HUES64 (cell line): ENCODE measurements around the gene GAPVD1.

Experiments used
- H3K27ac ChIP-seq: 2 replicates; pipeline ENCODE4 v1.7.0; 2013; ENCODE audit warnings: low read depth, low read length, inconsistent platforms
- H3K27me3 ChIP-seq: 2 replicates; pipeline ENCODE4 v1.6.1; 2013; ENCODE audit warnings: mild to moderate bottlenecking, low read length; ENCODE audit not compliant: insufficient read depth
- H3K36me3 ChIP-seq: 2 replicates; pipeline ENCODE4 v1.6.1; 2013; ENCODE audit warnings: mild to moderate bottlenecking, low read length; ENCODE audit not compliant: insufficient read depth
- H3K4me1 ChIP-seq: 2 replicates; pipeline ENCODE4 v1.6.1; 2013; ENCODE audit warnings: mild to moderate bottlenecking, low read length, moderate library complexity; ENCODE audit not compliant: insufficient read depth
- H3K4me3 ChIP-seq: 2 replicates; pipeline ENCODE4 v1.5.1; 2013; ENCODE audit warnings: mild to moderate bottlenecking, low read length, moderate library complexity
- H3K9ac ChIP-seq: 2 replicates; pipeline ENCODE4 v1.6.1; 2013; ENCODE audit warnings: mild to moderate bottlenecking, low read depth, low read length
- H3K9me3 ChIP-seq: 2 replicates; pipeline ENCODE4 v1.6.1; 2013; ENCODE audit warnings: low read depth, low read length; ENCODE audit not compliant: insufficient read depth
- WGBS: fragments of 150-250, 120-280 bp; methylation state at CpG from one replicate; pipeline ENCODE4 v1.1.7; 2013; ENCODE audit warnings: missing lambda C conversion rate; 5-methylcytosine and 5-hydroxymethylcytosine counted together

GAPVD1 gene

DNA sequence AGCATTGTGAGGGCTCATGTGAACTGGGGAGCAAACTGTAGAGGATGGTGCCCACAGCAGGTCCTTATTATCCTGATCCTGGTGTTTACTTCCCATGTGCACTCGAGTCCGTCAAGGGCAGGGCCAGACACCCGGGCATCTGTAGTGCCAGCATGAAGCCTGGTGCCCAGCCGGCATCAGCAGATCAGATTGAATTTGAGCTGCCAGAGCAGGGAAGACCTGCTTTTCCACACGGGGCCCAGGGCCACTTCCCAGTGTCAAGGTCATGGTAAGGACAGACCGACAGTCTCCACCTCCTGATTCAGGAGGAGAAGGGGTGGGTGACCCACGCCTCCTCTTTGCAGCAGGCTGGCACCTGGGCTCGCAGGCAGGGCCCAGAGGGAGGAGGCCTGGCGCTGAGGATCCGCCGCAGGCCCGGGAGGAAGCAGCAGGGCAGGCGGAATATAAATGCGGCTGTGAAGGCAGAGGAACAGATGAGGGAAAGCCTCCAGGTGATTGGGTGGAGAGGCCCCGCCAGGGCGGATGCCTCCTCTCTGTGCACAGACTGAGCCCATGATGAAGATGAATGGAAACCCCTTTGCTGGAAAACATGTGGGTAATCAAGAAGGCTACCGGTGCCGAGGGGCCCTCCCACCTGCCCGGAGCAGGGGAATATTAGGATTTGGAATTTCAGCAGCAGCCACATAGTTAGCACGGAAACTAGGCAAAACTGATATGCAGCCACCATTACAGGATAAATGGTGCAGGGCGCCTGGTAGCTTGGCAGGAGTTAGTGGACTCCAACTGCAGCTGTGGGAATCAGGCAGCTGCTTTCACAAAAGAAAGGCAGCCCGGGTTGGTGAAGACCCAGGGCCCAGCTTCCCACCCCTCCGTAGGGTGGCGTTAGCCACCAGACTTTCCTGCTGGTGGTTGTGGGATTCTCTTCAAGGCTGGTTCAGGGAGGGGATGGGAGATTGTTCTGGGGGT lies 114.9 kb downstream of the GAPVD1 start:
- Histone ChIP-seq H3K4me1 (no peaks in the 10 kb centered on the region; the same call in 1 of the 2 replicates), H3K27ac (no peak overlapping the region), H3K4me3 (no peak overlapping the region), H3K9ac (no peak overlapping the region), H3K9me3 (no peaks in the 10 kb centered on the region), H3K36me3 (no peaks in the 10 kb centered on the region), H3K27me3 (no peaks in the 10 kb centered on the region)
- WGBS, result 92% methylated on average over 24 of the region's 24 CpGs

DNA sequence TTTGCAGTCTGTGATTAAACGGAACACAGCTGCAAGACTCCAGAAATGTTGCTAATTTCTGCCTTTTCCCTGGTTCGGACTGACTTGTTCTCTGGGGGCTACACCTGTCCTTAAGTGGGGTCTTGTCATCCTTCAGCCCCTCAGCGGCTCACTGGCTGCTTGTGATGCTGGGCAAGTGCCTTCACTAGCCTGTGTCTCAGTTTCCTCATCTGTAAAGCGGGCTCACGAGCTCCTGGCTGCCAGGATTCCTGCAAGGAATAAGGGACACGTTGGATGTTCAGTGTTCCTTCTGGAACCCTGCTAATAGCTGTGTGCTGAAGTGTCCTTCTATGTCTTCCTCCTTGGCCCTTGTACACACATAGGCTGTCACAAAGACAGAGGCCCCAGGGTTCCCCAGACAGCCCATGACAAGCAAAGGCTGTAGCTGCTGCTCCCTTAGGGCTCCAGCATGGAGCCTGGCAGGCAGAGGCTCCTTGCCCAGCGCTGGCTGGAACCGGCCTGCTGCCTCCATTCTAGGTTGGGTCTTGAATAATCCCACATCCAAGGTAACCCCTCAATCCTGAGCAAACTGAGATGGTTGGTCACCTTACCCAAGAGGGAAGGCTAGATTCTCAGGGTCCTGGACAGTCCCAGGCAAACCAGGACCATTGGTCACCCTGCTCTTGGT lies 116.1 kb downstream of the GAPVD1 start:
- H3K4me3 ChIP-seq, result no peak overlapping the region
- H3K9ac ChIP-seq, result no peak overlapping the region
- H3K4me1 ChIP-seq, result no peaks in the 10 kb centered on the region; the same call in 1 of the 2 replicates
- 80% methylated on average over 8 of the region's 8 CpGs for WGBS
- H3K9me3 ChIP-seq, result no peaks in the 10 kb centered on the region
- H3K27me3 ChIP-seq, result no peaks in the 10 kb centered on the region
- H3K27ac ChIP-seq, result no peak overlapping the region
- H3K36me3 ChIP-seq, result no peaks in the 10 kb centered on the region

DNA sequence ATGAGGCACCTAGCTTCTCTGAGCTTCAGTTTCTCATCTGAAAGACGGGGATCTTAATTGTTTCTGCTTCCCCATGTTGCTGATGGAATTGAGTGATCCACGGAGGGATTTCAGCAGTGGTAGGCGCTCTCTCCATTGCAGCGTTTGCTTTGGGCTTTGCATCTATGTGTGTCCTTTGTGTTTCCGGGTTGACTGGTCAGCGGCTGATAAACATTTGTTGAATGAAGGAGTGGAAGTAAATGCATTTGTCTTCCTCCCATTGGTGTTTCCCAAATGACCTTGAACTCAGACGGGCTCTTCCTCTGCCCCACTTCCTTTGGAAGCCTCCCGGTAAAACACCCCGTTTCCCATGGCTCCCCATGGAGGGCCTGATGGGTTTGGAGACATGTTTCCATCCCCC lies 117.2 kb downstream of the GAPVD1 start:
- no peak overlapping the region for H3K9ac ChIP-seq
- H3K27ac ChIP-seq, result no peak overlapping the region
- H3K36me3 ChIP-seq, result no peaks in the 10 kb centered on the region
- no peaks in the 10 kb centered on the region; the same call in 1 of the 2 replicates for H3K4me1 ChIP-seq
- no peak overlapping the region for H3K4me3 ChIP-seq
- H3K9me3 ChIP-seq, result no peaks in the 10 kb centered on the region
- WGBS, result 77% methylated on average over 9 of the region's 9 CpGs
- no peaks in the 10 kb centered on the region for H3K27me3 ChIP-seq

DNA sequence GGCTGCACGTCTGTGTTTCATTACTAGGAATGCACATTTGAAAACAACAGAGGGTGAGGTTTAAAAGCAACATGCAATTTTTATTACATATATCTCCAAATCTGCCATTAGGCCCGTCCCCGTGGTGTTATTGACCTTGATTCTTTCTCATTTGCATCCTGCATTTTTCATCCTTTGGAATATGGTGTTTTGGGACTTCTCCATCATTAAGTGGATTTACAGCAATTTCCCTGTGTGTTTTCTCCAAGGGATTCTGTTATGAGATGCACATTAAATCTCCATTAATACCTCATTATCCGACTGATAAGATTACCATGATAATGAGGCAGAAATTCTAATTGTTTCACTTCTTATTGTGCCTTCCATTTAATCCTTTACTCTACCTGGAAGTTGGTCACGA lies 117.6 kb downstream of the GAPVD1 start:
- Histone ChIP-seq H3K9me3 (no peaks in the 10 kb centered on the region), H3K9ac (no peak overlapping the region), H3K27me3 (no peaks in the 10 kb centered on the region), H3K27ac (no peak overlapping the region), H3K4me1 (no peaks in the 10 kb centered on the region; the same call in 1 of the 2 replicates), H3K36me3 (no peaks in the 10 kb centered on the region), H3K4me3 (no peak overlapping the region)
- WGBS, result 81% methylated on average over 5 of the region's 5 CpGs

DNA sequence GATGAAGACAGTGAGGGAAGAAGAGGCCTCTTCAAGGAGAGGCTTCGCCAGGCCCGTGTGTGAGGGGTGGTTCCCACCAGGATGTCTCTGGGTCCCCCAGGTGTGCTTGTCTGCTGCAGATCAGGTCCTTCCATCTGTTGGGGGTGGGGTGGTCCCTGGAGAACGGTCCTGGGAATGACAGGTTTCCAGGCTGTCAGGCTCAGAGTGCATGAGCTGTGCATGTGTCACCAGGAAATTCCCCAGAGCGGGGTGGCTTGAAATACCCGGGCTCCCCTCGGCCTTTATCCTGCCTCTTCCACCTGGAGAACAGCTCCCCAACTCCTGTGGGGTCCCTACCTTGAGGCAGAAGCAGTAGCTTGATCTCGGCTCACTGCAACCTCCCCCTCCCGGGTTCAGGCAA lies 118.8 kb downstream of the GAPVD1 start:
- 94% methylated on average over 8 of the region's 8 CpGs for WGBS
- Histone ChIP-seq H3K36me3 (no peaks in the 10 kb centered on the region), H3K27ac (no peak overlapping the region), H3K4me1 (no peaks in the 10 kb centered on the region), H3K27me3 (no peaks in the 10 kb centered on the region), H3K9ac (no peak overlapping the region), H3K4me3 (no peak overlapping the region), H3K9me3 (no peaks in the 10 kb centered on the region)

DNA sequence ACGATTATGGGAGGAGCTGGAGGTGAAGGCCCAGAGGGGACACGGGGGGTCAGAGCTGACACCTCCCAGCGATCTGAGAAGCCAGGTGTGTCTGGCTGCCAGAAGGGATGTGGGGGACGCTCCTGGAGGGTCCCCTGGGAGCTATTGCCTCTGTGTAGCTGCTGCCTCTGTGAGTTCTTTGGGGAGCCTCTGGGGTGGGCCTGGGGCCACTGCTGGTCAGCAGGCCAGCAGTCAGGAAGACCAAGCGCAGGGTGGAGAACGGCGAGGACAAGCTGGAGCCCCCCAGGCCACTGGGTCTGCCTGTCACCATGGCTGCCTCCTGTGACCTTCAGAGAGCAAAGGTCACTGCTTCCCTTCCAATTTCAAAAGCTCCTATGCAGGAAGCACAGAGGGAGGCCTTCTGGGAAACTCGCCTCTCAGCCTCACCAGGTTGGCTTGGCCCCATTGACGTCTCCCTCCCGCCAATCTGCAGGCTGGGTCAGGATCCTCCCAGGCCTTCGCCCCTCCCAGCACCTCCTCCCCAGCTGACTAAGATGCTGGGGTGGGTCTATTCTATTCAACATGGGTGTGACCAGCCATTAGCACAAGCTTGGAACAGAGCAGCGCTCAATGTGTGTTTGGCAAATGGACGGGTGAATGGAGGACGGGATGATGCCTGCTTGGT lies 126.4 kb downstream of the GAPVD1 start:
- Histone ChIP-seq H3K36me3 (no peaks in the 10 kb centered on the region), H3K9me3 (no peaks in the 10 kb centered on the region), H3K27me3 (peaks cover 11% of the 10 kb centered on the region; the same call in 1 of the 2 replicates), H3K9ac (no peak overlapping the region), H3K4me3 (no peak overlapping the region), H3K27ac (no peak overlapping the region), H3K4me1 (no peaks in the 10 kb centered on the region)
- WGBS, result 86% methylated on average over 14 of the region's 14 CpGs

DNA sequence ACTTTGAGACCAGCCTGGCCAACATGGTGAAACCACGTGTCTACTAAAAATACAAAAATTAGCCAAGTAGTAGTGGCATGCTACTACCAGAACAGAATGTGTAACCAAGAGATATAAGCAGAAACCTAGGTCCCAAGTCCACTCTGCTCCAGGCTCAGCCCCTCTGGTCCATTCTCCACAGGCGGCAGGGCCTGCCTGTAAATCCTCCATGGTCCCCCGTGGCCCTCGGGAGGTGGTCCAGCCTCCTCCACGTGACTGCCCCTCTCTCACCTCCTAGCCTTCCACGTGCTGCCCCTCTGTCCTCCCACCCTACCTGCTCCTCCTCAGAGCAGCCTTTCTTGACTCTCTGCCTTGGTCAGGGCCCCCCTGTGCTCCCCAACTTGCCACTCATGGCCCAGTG lies 127.4 kb downstream of the GAPVD1 start:
- H3K9me3 ChIP-seq, result no peaks in the 10 kb centered on the region
- 72% methylated on average over 6 of the region's 6 CpGs for WGBS
- peaks cover 11% of the 10 kb centered on the region; the same call in 1 of the 2 replicates for H3K27me3 ChIP-seq
- no peaks in the 10 kb centered on the region for H3K4me1 ChIP-seq
- no peak overlapping the region for H3K4me3 ChIP-seq
- no peak overlapping the region for H3K9ac ChIP-seq
- H3K36me3 ChIP-seq, result no peaks in the 10 kb centered on the region
- no peak overlapping the region for H3K27ac ChIP-seq

DNA sequence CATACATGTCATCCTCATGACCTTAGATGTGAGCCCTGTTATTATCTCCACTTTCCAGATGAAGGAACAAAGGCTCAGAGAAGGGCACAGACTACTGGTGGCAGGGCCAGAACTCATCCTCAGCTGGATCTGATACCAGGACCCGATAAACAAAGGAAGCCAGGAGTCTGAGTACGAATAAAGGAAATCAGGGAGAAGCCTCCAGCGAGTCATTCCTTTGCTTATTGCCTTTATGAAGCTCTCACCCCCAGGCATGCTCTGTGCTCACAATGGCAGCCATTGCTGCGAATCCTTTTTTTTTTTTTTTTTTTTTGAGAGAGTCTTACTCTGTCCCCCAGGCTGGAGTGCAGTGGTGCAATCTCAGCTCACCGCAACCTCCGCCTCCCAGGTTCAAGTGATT lies 130.1 kb downstream of the GAPVD1 start:
- H3K4me1 ChIP-seq, result no peaks in the 10 kb centered on the region
- 93% methylated on average over 6 of the region's 6 CpGs for WGBS
- no peak overlapping the region for H3K27ac ChIP-seq
- H3K9ac ChIP-seq, result no peak overlapping the region
- no peaks in the 10 kb centered on the region for H3K9me3 ChIP-seq
- H3K4me3 ChIP-seq, result no peak overlapping the region
- no peaks in the 10 kb centered on the region for H3K36me3 ChIP-seq
- H3K27me3 ChIP-seq, result peaks cover 11% of the 10 kb centered on the region; the same call in 1 of the 2 replicates

DNA sequence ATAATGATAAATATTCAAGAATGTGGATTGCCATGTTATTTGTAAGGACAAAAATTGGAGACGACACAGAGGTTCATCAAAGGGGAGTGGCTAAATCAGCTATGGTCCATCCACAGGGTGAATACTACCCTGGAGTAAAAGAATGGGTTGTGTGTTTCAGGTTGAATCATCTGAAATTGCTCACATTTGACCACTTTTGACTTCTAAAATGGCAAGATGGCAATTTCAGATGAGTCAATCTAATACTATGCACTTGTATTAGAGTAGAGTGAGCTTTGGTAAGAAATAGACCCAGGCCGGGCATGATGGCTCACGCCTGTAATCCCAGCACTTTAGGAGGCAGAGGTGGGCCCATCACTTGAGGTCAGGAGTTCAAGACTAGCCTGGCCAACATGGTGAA lies 131.8 kb downstream of the GAPVD1 start:
- no peak overlapping the region for H3K9ac ChIP-seq
- H3K27me3 ChIP-seq, result peaks cover 10% of the 10 kb centered on the region; the same call in 1 of the 2 replicates
- no peak overlapping the region for H3K27ac ChIP-seq
- H3K4me1 ChIP-seq, result no peaks in the 10 kb centered on the region
- H3K9me3 ChIP-seq, result no peaks in the 10 kb centered on the region
- H3K4me3 ChIP-seq, result no peak overlapping the region
- no peaks in the 10 kb centered on the region for H3K36me3 ChIP-seq
- WGBS, result 93% methylated on average over 3 of the region's 3 CpGs

DNA sequence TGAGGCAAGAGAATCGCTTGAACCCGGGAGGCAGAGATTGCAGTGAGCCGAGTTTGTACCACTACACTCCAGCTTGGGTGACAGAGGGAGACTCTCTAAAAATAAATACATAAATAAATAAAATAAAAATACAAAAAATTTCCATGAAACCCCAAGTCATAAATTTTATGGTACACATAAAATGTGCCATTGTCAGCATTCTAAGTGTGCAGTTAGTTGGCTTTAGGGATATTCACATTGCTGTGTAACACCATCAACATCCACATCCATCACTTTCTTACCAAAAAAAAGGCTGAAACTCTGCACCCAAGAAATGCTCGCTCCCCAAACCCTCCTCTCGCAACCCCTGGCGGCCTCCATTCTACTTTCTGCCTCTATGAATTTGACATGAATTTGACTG lies 135.2 kb downstream of the GAPVD1 start:
- Histone ChIP-seq H3K27me3 (no peaks in the 10 kb centered on the region), H3K4me1 (no peaks in the 10 kb centered on the region), H3K4me3 (no peak overlapping the region), H3K36me3 (no peaks in the 10 kb centered on the region), H3K9ac (no peak overlapping the region), H3K27ac (no peak overlapping the region), H3K9me3 (no peaks in the 10 kb centered on the region)
- WGBS, result 94% methylated on average over 6 of the region's 6 CpGs

DNA sequence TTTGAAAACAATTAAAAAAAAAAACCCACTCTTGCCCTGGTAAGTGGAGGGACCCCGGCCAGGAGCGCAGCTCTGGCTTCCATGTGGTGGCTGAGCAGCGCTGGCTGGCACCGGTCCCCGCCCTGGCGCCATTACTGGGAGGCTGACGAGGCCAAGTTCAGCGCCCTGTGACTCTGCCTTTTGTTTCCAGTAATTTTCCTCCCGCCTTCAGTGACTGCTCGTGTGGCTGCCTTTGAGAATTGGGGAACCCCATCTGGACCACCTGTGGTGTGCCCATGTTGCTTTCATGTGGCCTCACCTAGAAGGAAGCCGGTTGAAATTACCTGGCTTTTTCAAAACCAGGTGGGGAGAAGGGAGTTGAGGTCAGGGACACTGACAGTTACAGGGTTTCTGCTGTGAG lies 136.1 kb downstream of the GAPVD1 start:
- 92% methylated on average over 11 of the region's 11 CpGs for WGBS
- H3K4me3 ChIP-seq, result no peak overlapping the region
- H3K9ac ChIP-seq, result no peak overlapping the region; the same call in 1 of the 2 replicates
- no peaks in the 10 kb centered on the region for H3K36me3 ChIP-seq
- no peaks in the 10 kb centered on the region for H3K4me1 ChIP-seq
- no peaks in the 10 kb centered on the region for H3K27me3 ChIP-seq
- H3K9me3 ChIP-seq, result no peaks in the 10 kb centered on the region
- no peak overlapping the region for H3K27ac ChIP-seq
